ENCODE results near the gene KCTD13.
"Not testable (repeated sequence)": the region's sequence is repeated elsewhere in the genome, so short reads cannot be mapped to it uniquely, and the experiment has no call there.

KCTD13 gene

DNA sequence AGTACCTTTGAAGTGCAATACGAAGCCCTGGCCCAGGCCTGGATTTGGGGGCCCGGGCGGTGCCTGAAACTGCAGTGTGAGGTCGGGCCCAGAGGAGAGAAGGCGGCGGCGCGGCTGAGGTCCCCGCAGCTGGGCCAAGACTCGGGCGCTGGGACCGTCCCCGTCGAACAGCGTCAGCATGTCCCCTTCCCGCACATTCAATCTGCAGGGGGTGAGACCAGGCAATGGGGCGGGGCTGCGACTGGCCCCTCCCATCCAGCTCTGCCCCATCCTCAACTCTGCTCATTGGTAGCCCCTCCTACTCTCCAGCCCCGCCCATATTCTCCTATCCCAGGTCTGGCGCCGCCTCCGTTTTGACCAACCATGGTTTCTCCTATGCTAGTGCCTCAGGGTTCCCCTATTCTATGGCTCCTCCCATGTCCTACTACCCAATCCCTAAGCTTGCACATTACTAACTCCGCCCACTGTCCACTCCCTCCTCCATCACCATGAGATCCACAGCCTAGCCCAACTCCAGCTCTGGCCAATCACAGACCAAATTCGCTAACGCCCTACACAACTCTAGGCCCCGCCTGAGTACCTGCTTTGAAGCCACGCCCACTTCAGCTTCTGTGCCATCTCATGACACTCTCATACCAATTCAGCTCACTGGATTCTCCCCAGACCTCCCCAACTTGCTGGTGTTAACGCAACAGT, 48.6 kb downstream of the KCTD13 start:
- DNase-seq (ENCODE audit: low read depth) = peak; percentile 71

DNA sequence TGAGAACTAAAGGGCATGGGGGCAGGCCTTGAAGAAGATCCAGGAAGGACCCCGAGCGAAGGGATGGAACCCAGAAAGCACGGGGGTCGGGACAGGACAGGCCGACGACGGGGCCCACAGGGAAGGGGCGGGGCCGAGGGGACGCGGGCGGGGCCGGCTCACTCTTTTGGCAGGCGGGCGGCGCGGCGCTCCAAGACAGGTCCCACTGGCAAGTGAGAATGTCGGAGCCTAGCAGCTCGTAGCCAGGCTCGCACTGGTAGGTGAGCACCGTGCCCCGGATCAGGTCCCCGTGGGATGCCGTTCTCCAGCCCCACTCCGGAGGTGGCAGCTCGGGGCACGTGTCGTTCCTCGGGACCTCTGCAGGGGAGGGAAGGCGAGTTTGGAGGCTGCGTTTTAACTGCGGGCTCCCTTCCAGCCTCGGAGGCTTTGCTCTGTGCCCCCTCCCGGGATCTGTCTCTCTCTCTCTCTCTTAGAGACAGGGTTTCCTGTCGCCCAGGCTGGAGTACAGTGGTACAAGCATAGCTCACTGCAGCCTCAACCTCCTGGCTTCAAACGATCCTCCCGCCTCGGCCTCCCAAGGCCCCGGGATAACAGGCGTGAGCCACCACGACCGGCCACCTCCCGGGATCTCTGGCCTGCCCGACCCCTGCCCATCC, 49.3 kb downstream of the KCTD13 start:
- DNase-seq (ENCODE audit: low read depth) = no peak

DNA sequence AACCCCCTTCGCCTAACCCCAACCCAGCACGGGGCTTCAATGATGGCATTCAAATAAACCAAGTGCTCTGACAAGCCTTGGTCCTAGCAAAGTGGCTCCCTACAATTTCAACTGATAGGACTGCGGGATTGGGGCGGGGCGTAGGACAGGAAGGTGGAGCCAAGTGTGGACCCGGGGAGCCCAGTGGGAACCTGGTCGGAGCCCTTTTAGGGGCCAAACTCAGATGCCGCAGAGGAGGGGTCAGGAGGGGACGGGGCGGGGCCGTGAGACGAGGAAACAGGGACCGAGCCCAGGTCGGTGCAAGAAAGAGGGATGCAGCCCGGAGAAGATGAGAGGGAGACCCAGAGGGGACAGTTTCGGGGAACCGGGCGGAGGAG, 49.8 kb downstream of the KCTD13 start:
- no peak for DNase-seq (ENCODE audit: low read depth)

- DNase-seq (ENCODE audit: low read depth) = no peak
Observed at GRCh38 chr16:29875206-29875605, 50.8 kb downstream of the KCTD13 start.

DNA sequence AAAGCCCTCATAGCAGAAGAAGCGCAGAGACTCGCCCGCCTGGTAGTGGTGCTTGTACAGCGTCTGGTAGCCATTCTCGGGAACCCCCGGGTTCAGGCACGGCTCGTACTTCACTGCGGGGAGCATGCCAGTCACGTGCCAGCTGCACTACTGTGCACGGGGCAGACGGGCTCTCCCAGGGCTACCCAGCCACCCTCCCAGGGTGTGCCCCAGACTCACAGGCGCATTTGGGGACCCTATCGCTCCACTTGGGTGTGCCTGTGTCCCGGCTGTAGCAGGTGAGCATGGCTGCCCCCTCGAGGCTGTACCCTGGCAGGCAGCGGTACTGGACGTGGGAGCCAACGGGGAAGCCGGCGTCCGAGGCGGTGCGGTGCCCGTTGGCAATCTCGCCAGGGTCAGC, 52.7 kb downstream of the KCTD13 start:
- DNase-seq (ENCODE audit: low read depth) = no peak

DNA sequence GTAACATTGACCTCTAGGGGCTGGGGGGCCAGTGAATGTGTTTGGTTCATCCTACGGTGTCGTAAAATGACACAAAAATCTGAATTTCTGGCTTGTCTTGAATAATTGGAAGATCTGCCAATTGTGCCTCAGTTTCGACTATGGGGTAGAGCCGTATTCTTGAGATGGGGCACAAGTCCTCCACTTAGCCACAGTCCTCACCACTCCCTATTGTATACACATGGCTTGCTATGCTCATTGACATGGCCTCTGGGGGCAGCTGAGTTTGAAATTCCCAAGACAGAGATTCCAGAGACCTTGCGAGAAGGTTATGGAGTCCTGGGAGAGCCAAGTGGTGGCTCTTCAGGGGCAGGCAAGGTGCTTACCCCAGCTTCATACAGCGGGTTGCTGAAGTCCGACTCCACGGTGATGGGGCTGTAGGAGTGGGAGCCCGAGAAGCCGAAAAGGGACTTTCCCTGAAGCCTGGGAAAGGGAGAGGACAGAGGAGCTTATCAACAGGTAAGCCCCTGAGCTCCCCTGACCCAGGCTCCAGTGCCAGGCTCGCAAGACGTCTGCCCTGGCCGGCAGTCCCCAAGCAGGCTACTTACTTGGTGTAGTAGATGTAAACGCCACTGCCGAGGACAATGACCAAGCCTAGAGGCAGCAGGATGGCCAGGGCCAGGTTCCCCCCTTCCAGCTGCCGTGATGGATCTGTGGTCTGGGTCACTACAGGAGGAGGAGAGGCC, 54.0 kb downstream of the KCTD13 start:
- DNase-seq (ENCODE audit: low read depth) = no peak

GRCh38 chr16:29869067-29869466, 57.0 kb downstream of the KCTD13 start:
- DNase-seq (ENCODE audit: low read depth) = not testable (repeated sequence)

DNA sequence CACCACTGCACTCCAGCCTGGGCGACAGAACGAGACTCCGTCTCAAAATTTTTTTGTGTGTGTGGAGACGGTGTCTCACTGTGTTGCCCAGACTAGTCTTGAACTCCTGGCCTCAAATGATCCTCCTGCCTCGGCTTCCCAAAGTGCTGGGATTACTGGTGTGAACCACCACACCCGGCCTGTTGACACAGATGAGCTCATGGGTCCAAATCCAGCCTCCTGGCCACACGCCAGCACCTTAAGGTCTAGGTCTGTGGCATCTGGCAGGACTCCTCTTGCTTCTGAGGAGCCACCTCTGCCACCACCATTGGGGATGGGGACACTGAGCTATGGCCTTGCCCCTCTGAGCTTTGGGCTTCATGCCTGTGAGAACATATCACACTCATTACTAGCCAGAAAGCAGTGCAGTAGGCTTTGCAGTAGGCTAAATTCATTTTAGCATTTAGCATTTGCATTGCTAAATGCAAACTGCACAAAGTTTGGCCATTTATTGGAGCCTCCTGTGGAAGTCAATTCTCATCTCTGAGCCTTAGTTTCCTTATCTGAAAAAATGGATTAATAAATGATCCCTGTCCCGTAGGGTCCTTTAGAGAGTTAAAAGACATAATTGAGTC, 57.5 kb downstream of the KCTD13 start:
- DNase-seq (ENCODE audit: low read depth) = no peak

GRCh38 chr16:29864205-29864604, 61.8 kb downstream of the KCTD13 start:
- DNase-seq (ENCODE audit: low read depth) = no peak

- DNase-seq (ENCODE audit: low read depth) = no peak
Observed at GRCh38 chr16:29863669-29863984, 62.4 kb downstream of the KCTD13 start.

GRCh38 chr16:29862884-29863668, 63.0 kb downstream of the KCTD13 start, which contains the start of gene CDIPT:
Gene CDIPT (minus strand): TSS chr16:29863226. CDS start chr16:29862857, 369 bp downstream.
- peak; percentile 98 for DNase-seq (ENCODE audit: low read depth)

- DNase-seq (ENCODE audit: low read depth) = peak; percentile 56
Observed at GRCh38 chr16:29862383-29862883, 63.6 kb downstream of the KCTD13 start.

DNA sequence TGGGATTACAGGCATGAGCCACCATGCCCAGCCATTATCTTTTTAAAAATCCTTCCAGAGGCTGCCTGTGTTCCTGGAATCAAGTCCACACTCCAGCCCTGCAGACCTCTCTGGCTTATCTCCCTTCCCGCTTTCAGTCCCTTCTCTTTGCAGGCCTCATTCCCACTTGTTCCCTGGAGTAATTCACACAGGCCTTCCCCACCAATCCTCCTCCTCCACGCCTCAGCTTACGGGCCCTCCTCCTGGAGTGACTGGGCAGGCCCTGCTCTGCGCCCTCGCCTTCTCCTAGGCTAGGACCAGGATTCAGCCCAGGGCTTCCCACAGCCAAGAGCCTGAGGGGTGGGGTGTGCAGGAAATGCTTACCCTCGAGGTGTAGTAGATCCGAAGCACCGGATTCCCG, 65.8 kb downstream of the KCTD13 start:
- DNase-seq (ENCODE audit: low read depth) = no peak

DNA sequence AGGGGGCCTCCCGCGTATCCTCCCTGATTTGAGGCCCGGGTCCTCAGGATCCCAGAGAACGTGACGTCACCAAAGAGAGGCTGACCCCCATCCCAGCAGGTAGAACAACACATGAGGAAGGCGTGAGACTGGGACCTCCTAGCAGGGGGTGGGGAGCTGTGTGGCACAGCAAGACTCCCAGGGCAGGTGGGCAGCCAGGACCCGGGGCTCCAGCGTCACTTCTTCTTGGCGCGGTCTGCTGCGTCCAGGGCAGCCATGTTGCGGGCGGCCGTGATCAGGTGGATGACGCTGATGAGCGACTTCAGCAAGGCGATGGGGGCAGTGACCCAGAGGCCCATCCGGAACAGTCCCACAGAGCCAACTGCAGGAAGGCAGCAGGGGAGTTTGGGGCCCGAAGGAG, 67.1 kb downstream of the KCTD13 start:
- DNase-seq (ENCODE audit: low read depth) = no peak

DNA sequence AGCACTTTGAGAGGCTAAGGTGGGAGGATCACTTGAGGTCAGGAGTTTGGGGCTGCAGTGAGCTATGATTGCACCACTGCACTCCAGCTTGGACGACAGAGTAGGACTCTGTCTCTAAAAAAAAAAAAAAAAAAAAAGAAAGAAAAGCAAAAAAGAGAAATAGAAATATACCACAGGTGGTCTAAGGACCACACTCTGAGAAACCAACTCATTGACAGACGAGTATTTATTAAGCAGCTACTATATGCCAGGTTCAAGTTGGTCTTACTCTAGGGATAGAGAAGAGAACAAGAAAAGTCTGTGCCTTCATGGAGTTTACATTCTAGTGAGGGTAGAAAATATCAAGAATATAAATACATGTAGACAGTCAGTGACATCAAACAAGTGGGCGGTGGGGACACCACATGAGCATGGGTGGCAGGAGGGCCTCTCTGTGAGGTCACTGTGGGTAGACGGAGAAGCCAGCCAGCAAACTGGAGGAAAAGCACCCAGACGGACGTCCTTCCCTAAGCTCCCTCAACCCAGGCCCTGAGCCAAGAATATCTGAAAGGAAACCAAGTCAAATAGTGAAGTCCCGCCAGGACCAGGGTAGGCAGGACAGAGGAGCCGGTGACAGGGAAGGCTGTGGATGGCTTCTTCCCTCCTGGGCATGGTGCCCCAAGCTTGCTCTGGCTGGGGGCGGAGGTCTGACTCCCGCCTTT, 67.7 kb downstream of the KCTD13 start:
- DNase-seq (ENCODE audit: low read depth) = no peak

GRCh38 chr16:29857133-29857760, 68.8 kb downstream of the KCTD13 start:
- DNase-seq (ENCODE audit: low read depth) = peak; percentile 52

Measured in ELR (cell line).